Dedifferentiated amniotic fluid mesenchymal stem cell (primary cell): ENCODE data around the gene LRBA.

ENCODE experiments used
- DNase-seq: peaks from one replicate; pipeline ENCODE4 v3.0.0-alpha.2; 2016; ENCODE audit errors: extremely low spot score

The LRBA gene

DNA sequence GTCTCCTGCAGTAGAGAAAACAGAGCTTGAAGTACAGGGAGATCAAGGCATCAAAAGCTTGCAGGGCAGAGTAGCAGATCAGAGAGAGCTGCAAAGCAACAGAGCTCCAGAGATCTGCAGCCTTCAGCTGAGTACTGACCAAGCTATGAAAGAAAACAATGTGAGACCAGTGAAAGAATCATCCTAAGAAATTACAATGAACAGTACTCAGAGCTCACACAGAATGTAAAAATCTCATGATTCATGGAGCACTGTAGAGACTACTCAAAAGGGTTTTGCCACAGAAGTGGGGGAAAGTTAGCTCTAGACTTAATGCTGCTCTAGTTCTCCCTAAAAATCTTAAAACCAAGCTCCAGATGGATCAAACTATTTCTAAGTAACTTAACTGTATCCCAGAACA is 513.1 kb downstream of the LRBA start:
- DNase-seq: no peak

GRCh38 chr4:150501009-150501727 is 513.9 kb downstream of the LRBA start:
- peak; percentile 48 for DNase-seq

DNA sequence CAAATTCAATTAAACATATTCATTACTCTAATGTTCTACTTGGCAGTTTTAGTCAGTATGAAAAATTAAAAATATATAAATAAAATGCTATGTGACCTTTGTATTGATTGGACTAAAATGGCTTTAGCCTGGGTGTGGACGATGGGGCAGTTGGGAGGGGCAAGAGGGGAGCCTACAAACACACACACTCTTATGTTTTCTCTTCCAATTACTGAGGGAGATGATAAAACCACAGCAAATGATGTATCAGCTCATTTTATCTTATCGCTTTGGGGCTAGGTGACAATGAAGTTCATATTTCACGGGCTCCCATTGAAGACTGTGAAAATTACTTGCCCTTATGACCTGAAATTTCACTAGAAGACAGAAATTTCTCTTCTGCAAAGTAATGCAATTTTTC is 517.5 kb downstream of the LRBA start:
- DNase-seq: no peak

DNA sequence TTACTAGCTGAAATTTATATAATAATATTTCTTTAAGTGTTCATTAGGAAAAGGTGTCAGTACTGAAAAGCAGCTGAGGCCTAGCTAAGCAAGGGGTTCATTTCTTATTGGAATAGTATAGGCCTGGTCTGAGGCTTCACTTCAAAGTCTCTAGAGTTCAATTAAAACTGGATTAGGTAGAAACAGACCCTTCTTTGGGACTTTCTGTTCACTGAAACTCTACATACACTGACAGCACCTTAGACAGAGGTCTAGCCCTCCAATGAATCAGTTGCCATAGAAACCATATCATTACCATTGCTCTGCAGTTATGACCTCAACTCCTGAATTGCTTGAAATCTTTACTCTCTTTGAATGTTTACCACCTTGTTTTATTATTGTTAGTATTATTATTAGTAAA is 519.5 kb downstream of the LRBA start:
- DNase-seq: no peak

DNA sequence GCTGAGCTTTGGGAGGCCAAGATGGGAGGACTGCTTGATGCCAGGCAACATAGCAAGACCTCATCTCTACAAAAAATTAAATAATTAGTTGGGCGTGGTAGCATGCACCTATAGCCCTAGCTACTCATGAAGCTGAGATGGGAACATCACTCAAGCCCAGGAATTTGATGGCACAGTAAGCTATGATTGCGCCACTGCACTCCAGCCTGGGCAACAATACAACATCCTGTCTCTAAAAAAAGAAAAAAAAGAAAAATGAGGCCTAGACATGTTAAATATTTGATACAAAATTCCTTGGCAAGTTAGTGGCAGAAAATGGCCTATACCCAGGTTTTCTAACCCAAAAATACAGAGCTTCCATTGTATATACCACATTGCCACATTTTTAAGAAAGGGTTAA is 521.2 kb downstream of the LRBA start:
- no peak for DNase-seq

GRCh38 chr4:150491132-150492049 is 523.7 kb downstream of the LRBA start:
- DNase-seq: no peak

- no peak for DNase-seq
Measured at GRCh38 chr4:150482581-150482980, 532.5 kb downstream of the LRBA start.

GRCh38 chr4:150479657-150480056 is 535.4 kb downstream of the LRBA start:
- DNase-seq: no peak

DNA sequence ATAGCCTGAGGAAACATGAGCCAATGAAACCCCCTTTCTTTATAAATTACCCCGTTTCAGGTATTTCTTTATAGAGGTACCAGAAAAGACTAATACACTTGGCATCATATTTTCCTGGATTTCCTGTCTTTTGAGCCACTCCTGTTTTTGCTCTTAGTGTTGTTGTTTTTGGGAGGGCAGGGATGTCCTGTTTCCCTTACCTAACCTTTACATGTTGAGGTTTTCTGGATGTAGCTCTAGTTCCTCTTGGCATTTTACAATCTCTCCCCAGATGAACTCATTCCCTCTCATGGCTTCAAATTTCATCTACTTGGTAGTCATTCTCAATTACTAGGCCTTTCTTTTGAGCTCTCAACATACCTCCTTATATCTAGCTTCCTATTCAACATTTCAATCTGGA is 537.2 kb downstream of the LRBA start:
- DNase-seq: no peak

DNA sequence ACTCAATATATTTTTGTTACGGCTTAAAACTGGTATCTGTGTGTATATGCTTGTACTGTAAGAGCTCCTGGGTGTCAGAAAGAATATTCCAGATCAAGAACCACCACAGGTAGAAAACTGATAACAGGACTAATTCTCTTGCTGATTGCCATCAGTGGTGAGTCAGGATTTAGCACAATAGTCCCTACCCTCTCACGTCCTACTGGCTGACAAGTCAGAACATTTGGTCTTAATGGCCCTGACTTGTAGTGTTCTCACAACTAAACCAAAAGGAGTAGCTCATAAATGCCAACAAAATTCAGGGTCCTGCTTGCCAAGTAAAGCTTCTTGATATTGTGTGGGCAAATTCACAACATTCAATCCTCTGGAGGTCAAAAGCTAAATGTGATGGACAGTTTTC is 538.3 kb downstream of the LRBA start:
- no peak for DNase-seq

DNA sequence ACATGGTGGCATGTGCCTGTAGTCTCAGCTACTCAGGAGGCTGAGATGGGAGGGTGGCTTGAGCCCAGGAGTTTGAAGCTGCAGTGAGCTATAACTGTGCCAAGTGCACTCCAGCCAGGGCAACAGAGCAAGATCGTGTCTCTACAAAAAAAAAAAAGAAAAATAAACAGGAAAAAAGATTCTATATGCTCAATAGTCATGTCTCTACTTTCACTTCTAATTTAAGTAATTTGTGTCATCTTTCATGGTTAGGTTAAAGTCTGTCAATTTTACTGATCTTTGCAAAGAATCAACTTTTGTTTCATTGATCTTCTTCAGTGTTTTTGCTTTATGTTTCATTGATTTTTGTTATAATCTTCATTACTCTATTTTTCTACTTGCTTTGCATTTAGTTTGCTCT is 539.3 kb downstream of the LRBA start:
- DNase-seq: no peak

- DNase-seq: no peak
Measured at GRCh38 chr4:150464523-150464922, 550.6 kb downstream of the LRBA start.

- DNase-seq: peak; percentile 44
Measured at GRCh38 chr4:150462743-150463142, 552.3 kb downstream of the LRBA start.

DNA sequence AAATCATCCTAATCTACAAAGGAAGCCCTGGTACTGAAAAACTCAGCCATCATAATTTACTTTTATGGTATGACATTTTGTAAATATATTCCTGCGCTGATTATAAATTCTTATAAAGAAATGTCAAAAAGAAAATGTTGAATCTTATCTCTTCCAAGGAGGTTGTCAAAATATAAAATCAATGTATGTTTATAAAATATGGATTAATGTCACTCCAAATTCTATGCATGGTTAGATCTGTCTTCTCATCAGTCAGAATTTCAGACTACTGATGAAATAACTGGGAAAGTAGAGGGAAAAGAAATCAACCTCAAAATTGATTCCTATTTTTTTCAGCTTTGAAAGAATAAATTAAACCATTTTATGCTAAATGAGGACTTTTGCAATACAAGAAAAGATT is 553.1 kb downstream of the LRBA start:
- DNase-seq: no peak

DNA sequence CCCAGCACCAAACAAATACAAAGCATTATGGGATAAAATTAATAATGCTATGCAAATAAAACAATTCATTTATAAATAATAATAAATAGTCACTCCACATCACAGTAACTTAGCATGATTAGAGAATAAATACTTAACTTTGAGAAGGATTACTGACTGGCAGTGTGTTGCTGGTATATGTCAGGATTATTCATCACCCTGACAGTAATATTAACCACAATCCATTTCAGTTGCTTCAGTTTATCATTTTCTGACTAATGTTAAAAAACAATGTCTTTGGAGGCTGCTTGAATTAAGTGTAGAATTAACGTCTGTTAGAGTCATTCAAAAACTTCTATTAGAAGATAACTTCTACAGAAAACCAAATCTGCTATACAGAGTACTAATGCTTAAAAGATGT is 557.3 kb downstream of the LRBA start:
- no peak for DNase-seq

GRCh38 chr4:150451883-150452282 is 563.2 kb downstream of the LRBA start:
- DNase-seq: no peak

GRCh38 chr4:150447356-150447755 is 567.7 kb downstream of the LRBA start:
- DNase-seq: no peak

GRCh38 chr4:150439451-150439933 is 575.6 kb downstream of the LRBA start:
- no peak for DNase-seq

- DNase-seq: no peak
Measured at GRCh38 chr4:150436598-150437370, 578.3 kb downstream of the LRBA start.

DNA sequence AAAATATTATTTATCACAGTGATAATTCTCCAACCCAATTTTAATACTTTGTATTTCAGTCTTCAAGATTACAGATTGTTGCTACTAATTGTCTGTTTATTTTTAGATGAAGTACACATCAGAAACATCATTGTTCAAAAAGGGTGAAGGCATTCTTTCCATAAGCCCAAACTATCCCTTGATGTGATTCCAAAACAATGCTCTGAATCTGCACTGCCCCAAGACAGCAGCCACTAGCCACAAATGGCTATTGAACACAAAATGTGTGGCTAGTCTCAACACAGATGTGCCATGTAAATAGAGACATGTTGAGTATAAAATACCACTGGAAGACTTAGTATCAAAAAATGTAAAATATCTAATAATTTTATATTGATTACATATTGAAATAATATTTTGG is 583.9 kb downstream of the LRBA start:
- no peak for DNase-seq

GRCh38 chr4:150425161-150425560 is 589.9 kb downstream of the LRBA start:
- no peak for DNase-seq

GRCh38 chr4:150423503-150423902 is 591.6 kb downstream of the LRBA start:
- DNase-seq: no peak
